ENCODE results near the gene PFAS. TPM values are rescaled to one million over a fixed set of nuclear protein-coding genes. Genes with fewer than 3 reads are reported as not detected.

PFAS gene
- total RNA-seq, 1 donor from 2014 or later, result 35.4 TPM

- Histone ChIP-seq H3K9ac (ENCODE audit: low read length) (no peak overlapping the region), H3K27me3 (ENCODE audit: insufficient read depth, low read length) (no peaks in the 10 kb centered on the region), H3K4me3 (ENCODE audit: insufficient read depth, low read depth, low read length) (no peak overlapping the region), H3K79me2 (ENCODE audit: insufficient read depth, low read length) (no peaks in the 10 kb centered on the region), H3K4me1 (ENCODE audit: insufficient read depth, low read length) (no peaks in the 10 kb centered on the region), H2AFZ (ENCODE audit: low read depth, low read length) (no peak overlapping the region), H3K36me3 (ENCODE audit: insufficient read depth, low read length) (peaks cover 8% of the 10 kb centered on the region), H4K20me1 (ENCODE audit: insufficient read depth, low read length) (no peaks in the 10 kb centered on the region), H3K9me3 (ENCODE audit: insufficient read depth, low read depth, low read length) (no peaks in the 10 kb centered on the region), H3K27ac (ENCODE audit: low read depth, low read length) (no peak overlapping the region), H3K4me2 (ENCODE audit: low read length) (no peak overlapping the region)
- no peak overlapping the region for H3K4me3 Mint-ChIP-seq (ENCODE audit: unreplicated experiment)
- no peak overlapping the region for H3K27ac Mint-ChIP-seq (ENCODE audit: unreplicated experiment)
- H3K9me3 Mint-ChIP-seq (ENCODE audit: unreplicated experiment), result no peaks in the 10 kb centered on the region
- peaks cover 15% of the 10 kb centered on the region for H3K36me3 Mint-ChIP-seq (ENCODE audit: low read depth, unreplicated experiment)
- FAIRE-seq (no peak), DNase-seq (ENCODE audit: low read depth) (no peak)
- H3K27me3 Mint-ChIP-seq (ENCODE audit: low read depth, unreplicated experiment), result no peaks in the 10 kb centered on the region
- H3K4me1 Mint-ChIP-seq (ENCODE audit: low read depth, unreplicated experiment), result no peaks in the 10 kb centered on the region
- no peak for TF ChIP-seq CTCF (IDR thresholded peaks at IDR 0.05; ENCODE audit: insufficient read depth, low read depth, low read length)
- TF ChIP-seq EZH2 (IDR thresholded peaks at IDR 0.05; ENCODE audit: insufficient read depth, low read length), result no peak
These were observed 18.5 kb downstream of the PFAS start for GRCh38 chr17:8267480-8268147.

GRCh38 chr17:8268550-8269298 is 19.6 kb downstream of the PFAS start:
- no peaks in the 10 kb centered on the region for H3K79me2 ChIP-seq (ENCODE audit: insufficient read depth, low read length)
- Mint-ChIP-seq H3K9me3 (ENCODE audit: unreplicated experiment) (no peaks in the 10 kb centered on the region), H3K27ac (ENCODE audit: unreplicated experiment) (no peak overlapping the region), H3K4me3 (ENCODE audit: unreplicated experiment) (no peak overlapping the region), H3K27me3 (ENCODE audit: low read depth, unreplicated experiment) (no peaks in the 10 kb centered on the region), H3K36me3 (ENCODE audit: low read depth, unreplicated experiment) (peaks cover 12% of the 10 kb centered on the region), H3K4me1 (ENCODE audit: low read depth, unreplicated experiment) (no peaks in the 10 kb centered on the region)
- no peak overlapping the region for H2AFZ ChIP-seq (ENCODE audit: low read depth, low read length)
- no peak overlapping the region for H3K9ac ChIP-seq (ENCODE audit: low read length)
- FAIRE-seq, result no peak
- no peaks in the 10 kb centered on the region for H3K4me1 ChIP-seq (ENCODE audit: insufficient read depth, low read length)
- no peaks in the 10 kb centered on the region for H3K27me3 ChIP-seq (ENCODE audit: insufficient read depth, low read length)
- H3K27ac ChIP-seq (ENCODE audit: low read depth, low read length), result no peak overlapping the region
- H3K4me3 ChIP-seq (ENCODE audit: insufficient read depth, low read depth, low read length), result no peak overlapping the region
- H3K9me3 ChIP-seq (ENCODE audit: insufficient read depth, low read depth, low read length), result no peaks in the 10 kb centered on the region
- no peak for TF ChIP-seq CTCF (IDR thresholded peaks at IDR 0.05; ENCODE audit: insufficient read depth, low read depth, low read length)
- no peak for TF ChIP-seq EZH2 (IDR thresholded peaks at IDR 0.05; ENCODE audit: insufficient read depth, low read length)
- DNase-seq (ENCODE audit: low read depth), result no peak
- H3K36me3 ChIP-seq (ENCODE audit: insufficient read depth, low read length), result no peaks in the 10 kb centered on the region
- no peaks in the 10 kb centered on the region for H4K20me1 ChIP-seq (ENCODE audit: insufficient read depth, low read length)
- H3K4me2 ChIP-seq (ENCODE audit: low read length), result no peak overlapping the region

- Mint-ChIP-seq H3K27me3 (ENCODE audit: low read depth, unreplicated experiment) (no peaks in the 10 kb centered on the region), H3K27ac (ENCODE audit: unreplicated experiment) (no peak overlapping the region), H3K9me3 (ENCODE audit: unreplicated experiment) (no peaks in the 10 kb centered on the region), H3K36me3 (ENCODE audit: low read depth, unreplicated experiment) (peaks cover 7% of the 10 kb centered on the region), H3K4me1 (ENCODE audit: low read depth, unreplicated experiment) (no peaks in the 10 kb centered on the region), H3K4me3 (ENCODE audit: unreplicated experiment) (no peak overlapping the region)
- no peak overlapping the region for H2AFZ ChIP-seq (ENCODE audit: low read depth, low read length)
- FAIRE-seq (no peak), DNase-seq (ENCODE audit: low read depth) (no peak)
- H3K4me1 ChIP-seq (ENCODE audit: insufficient read depth, low read length), result no peaks in the 10 kb centered on the region
- TF ChIP-seq CTCF (IDR thresholded peaks at IDR 0.05; ENCODE audit: insufficient read depth, low read depth, low read length) (no peak), EZH2 (IDR thresholded peaks at IDR 0.05; ENCODE audit: insufficient read depth, low read length) (no peak)
- no peak overlapping the region for H3K4me2 ChIP-seq (ENCODE audit: low read length)
- no peak overlapping the region for H3K4me3 ChIP-seq (ENCODE audit: insufficient read depth, low read depth, low read length)
- no peaks in the 10 kb centered on the region for H3K27me3 ChIP-seq (ENCODE audit: insufficient read depth, low read length)
- no peaks in the 10 kb centered on the region for H3K9me3 ChIP-seq (ENCODE audit: insufficient read depth, low read depth, low read length)
- no peak overlapping the region for H3K27ac ChIP-seq (ENCODE audit: low read depth, low read length)
- H3K79me2 ChIP-seq (ENCODE audit: insufficient read depth, low read length), result no peaks in the 10 kb centered on the region
- no peaks in the 10 kb centered on the region for H3K36me3 ChIP-seq (ENCODE audit: insufficient read depth, low read length)
- H3K9ac ChIP-seq (ENCODE audit: low read length), result no peak overlapping the region
- no peaks in the 10 kb centered on the region for H4K20me1 ChIP-seq (ENCODE audit: insufficient read depth, low read length)
These were observed 23.3 kb downstream of the PFAS start for GRCh38 chr17:8272421-8272820.

Measured in astrocyte (in vitro differentiated cells and primary cell).